GM18526 (cell line): ENCODE measurements around the gene AHRR.

Source experiments
- POLR2A ChIP-seq: IDR thresholded peaks from 3 replicates; pipeline ENCODE4 v1.6.1; 2011; ENCODE audit not compliant: insufficient read length; ENCODE audit errors: extremely low read depth

AHRR gene

GRCh38 chr5:432928-433791, 111.6 kb downstream of the AHRR start:
- no peak for TF ChIP-seq POLR2A

- no peak for TF ChIP-seq POLR2A
Observed at GRCh38 chr5:433836-434235, 112.3 kb downstream of the AHRR start.

GRCh38 chr5:434443-435146, 113.1 kb downstream of the AHRR start:
- TF ChIP-seq POLR2A, result no peak

GRCh38 chr5:435156-435790, 113.8 kb downstream of the AHRR start:
- TF ChIP-seq POLR2A, result no peak

- no peak for TF ChIP-seq POLR2A
Observed at GRCh38 chr5:435961-436640, 114.6 kb downstream of the AHRR start.

- TF ChIP-seq POLR2A, result no peak
Observed at GRCh38 chr5:436641-436975, 115.1 kb downstream of the AHRR start.

GRCh38 chr5:437281-437771, 115.8 kb downstream of the AHRR start:
- no peak for TF ChIP-seq POLR2A

GRCh38 chr5:438481-438981, 117.0 kb downstream of the AHRR start:
- TF ChIP-seq POLR2A, result no peak

- no peak for TF ChIP-seq POLR2A
Observed at GRCh38 chr5:439181-439580, 117.7 kb downstream of the AHRR start.

- peak; percentile 28 for TF ChIP-seq POLR2A
Observed at GRCh38 chr5:439636-440035, 118.1 kb downstream of the AHRR start.

- no peak for TF ChIP-seq POLR2A
Observed at GRCh38 chr5:440401-441201, 119.1 kb downstream of the AHRR start.

GRCh38 chr5:441996-442334, 120.5 kb downstream of the AHRR start:
- no peak for TF ChIP-seq POLR2A

- TF ChIP-seq POLR2A, result peak; percentile 90
Observed at GRCh38 chr5:442335-443238, 121.1 kb downstream of the AHRR start, which contains the start of gene EXOC3. Gene EXOC3, plus strand, starts transcription at chr5:443176. Its CDS starts 3,030 bp downstream, at chr5:446206.

- TF ChIP-seq POLR2A, result no peak
Observed at GRCh38 chr5:443239-444151, 122.0 kb downstream of the AHRR start.
